Astrocyte (in vitro differentiated cells and primary cell): ENCODE measurements around the gene TMBIM4. TPM values are rescaled to one million over a fixed set of nuclear protein-coding genes. Genes with fewer than 3 reads are reported as not detected.

Source experiments
- DNase-seq: peaks from one replicate; pipeline ENCODE4 v3.0.0-alpha.2; 2010; ENCODE audit warnings: low read depth
- FAIRE-seq: peaks from 2 replicates; lab custom pipeline; 2011; peaks lifted over from hg19 to GRCh38; lab: Jason Lieb, UNC
- H2AFZ ChIP-seq: 2 replicates; pipeline ENCODE4 v1.6.0; 2012; ENCODE audit warnings: low read depth, low read length, inconsistent platforms
- H3K27ac ChIP-seq: 2 replicates; pipeline ENCODE4 v1.5.1; 2011; ENCODE audit warnings: low read depth, low read length, inconsistent platforms
- H3K27me3 ChIP-seq: 2 replicates; pipeline ENCODE4 v1.6.0; 2011; ENCODE audit warnings: low read length, inconsistent platforms; ENCODE audit not compliant: insufficient read depth
- H3K36me3 ChIP-seq: 2 replicates; pipeline ENCODE4 v1.5.1; 2011; ENCODE audit warnings: low read length, inconsistent platforms; ENCODE audit not compliant: insufficient read depth
- H3K4me1 ChIP-seq: 2 replicates; pipeline ENCODE4 v1.5.1; 2011; ENCODE audit warnings: low read length, inconsistent platforms; ENCODE audit not compliant: insufficient read depth
- H3K4me2 ChIP-seq: 2 replicates; pipeline ENCODE4 v1.6.0; 2012; ENCODE audit warnings: low read length, inconsistent platforms
- H3K4me3 ChIP-seq: 2 replicates; pipeline ENCODE4 v1.5.1; 2011; ENCODE audit warnings: low read depth, mild to moderate bottlenecking, low read length, inconsistent platforms; ENCODE audit not compliant: insufficient read depth
- H3K79me2 ChIP-seq: 2 replicates; pipeline ENCODE4 v1.6.0; 2012; ENCODE audit warnings: mild to moderate bottlenecking, low read length, inconsistent platforms; ENCODE audit not compliant: insufficient read depth
- H3K9ac ChIP-seq: 2 replicates; pipeline ENCODE4 v1.6.0; 2012; ENCODE audit warnings: mild to moderate bottlenecking, low read length, inconsistent platforms
- H3K9me3 ChIP-seq: 2 replicates; pipeline ENCODE4 v1.5.1; 2012; ENCODE audit warnings: low read depth, mild to moderate bottlenecking, low read length, inconsistent platforms; ENCODE audit not compliant: insufficient read depth
- H4K20me1 ChIP-seq: 2 replicates; pipeline ENCODE4 v1.6.0; 2012; ENCODE audit warnings: low read length, inconsistent platforms; ENCODE audit not compliant: insufficient read depth
- H3K27ac Mint-ChIP-seq: one replicate; pipeline ENCODE4 v1.8.0; 2021; ENCODE audit warnings: mild to moderate bottlenecking, mixed read lengths; ENCODE audit not compliant: unreplicated experiment
- H3K27me3 Mint-ChIP-seq: one replicate; pipeline ENCODE4 v1.8.0; 2021; ENCODE audit warnings: low read depth, mixed read lengths; ENCODE audit not compliant: unreplicated experiment
- H3K36me3 Mint-ChIP-seq: one replicate; pipeline ENCODE4 v1.8.0; 2021; ENCODE audit warnings: low read depth, mixed read lengths; ENCODE audit not compliant: unreplicated experiment
- H3K4me1 Mint-ChIP-seq: one replicate; pipeline ENCODE4 v1.8.0; 2021; ENCODE audit warnings: low read depth, mixed read lengths; ENCODE audit not compliant: unreplicated experiment
- H3K4me3 Mint-ChIP-seq: one replicate; pipeline ENCODE4 v1.8.0; 2021; ENCODE audit warnings: mild to moderate bottlenecking, moderate library complexity, mixed read lengths; ENCODE audit not compliant: unreplicated experiment
- H3K9me3 Mint-ChIP-seq: one replicate; pipeline ENCODE4 v1.8.0; 2021; ENCODE audit warnings: mild to moderate bottlenecking, mixed read lengths; ENCODE audit not compliant: unreplicated experiment
- CTCF ChIP-seq: IDR thresholded peaks from 2 replicates; pipeline ENCODE4 v1.5.1; 2011; ENCODE audit warnings: low read depth, mild to moderate bottlenecking, inconsistent platforms, low read length, moderate library complexity; ENCODE audit not compliant: insufficient read depth
- EZH2 ChIP-seq: IDR thresholded peaks from 2 replicates; pipeline ENCODE4 v1.6.1; 2012; ENCODE audit warnings: mild to moderate bottlenecking, low read length, inconsistent platforms; ENCODE audit not compliant: insufficient read depth
- total RNA-seq: library from RNA; stranded (reverse); gene quantifications from 2 replicates; pipeline ENCODE4 v1.2.1, GENCODE V29; 2021

TMBIM4 gene
- total RNA-seq, 1 donor from 2014 or later = 41.5 TPM

- no peak overlapping the region for H3K4me2 ChIP-seq
- no peak overlapping the region for H3K4me3 ChIP-seq
- H4K20me1 ChIP-seq = no peaks in the 10 kb centered on the region
- no peak overlapping the region for H2AFZ ChIP-seq
- Mint-ChIP-seq H3K27me3 (peaks cover 12% of the 10 kb centered on the region), H3K9me3 (peaks cover 8% of the 10 kb centered on the region), H3K36me3 (no peaks in the 10 kb centered on the region), H3K27ac (no peak overlapping the region), H3K4me3 (no peak overlapping the region), H3K4me1 (no peaks in the 10 kb centered on the region)
- DNase-seq (no peak), FAIRE-seq (no peak)
- H3K27ac ChIP-seq = no peak overlapping the region
- H3K27me3 ChIP-seq = no peaks in the 10 kb centered on the region
- H3K9ac ChIP-seq = no peak overlapping the region
- no peaks in the 10 kb centered on the region for H3K79me2 ChIP-seq
- no peak for TF ChIP-seq EZH2
- no peak for TF ChIP-seq CTCF
- no peaks in the 10 kb centered on the region for H3K9me3 ChIP-seq
- no peaks in the 10 kb centered on the region for H3K36me3 ChIP-seq
- H3K4me1 ChIP-seq = no peaks in the 10 kb centered on the region
These were observed 27.0 kb upstream of the TMBIM4 start for GRCh38 chr12:66196806-66197205.

DNA sequence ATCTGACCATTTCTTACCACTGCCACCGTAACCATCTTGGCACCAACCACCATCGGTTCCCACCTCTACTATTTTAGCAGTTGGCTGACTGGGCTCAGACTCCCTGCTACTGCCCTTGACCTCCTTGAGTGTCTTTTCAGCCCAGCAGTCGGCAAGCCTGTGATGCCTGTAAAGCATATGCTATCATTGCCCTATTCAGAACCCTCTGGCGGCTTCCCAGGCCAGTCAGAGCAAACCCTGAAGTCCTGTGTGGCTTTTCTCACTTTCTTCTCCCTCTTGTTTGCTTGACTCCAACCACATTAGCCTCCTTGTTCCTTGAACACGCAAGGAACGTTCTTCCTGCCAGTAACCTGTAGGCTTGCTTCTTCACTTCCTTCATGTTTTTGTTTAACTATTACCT is 25.4 kb upstream of the TMBIM4 start:
- Histone ChIP-seq H3K27ac (no peak overlapping the region), H3K4me2 (no peak overlapping the region), H3K4me1 (no peaks in the 10 kb centered on the region), H3K4me3 (no peak overlapping the region), H3K9me3 (no peaks in the 10 kb centered on the region), H3K79me2 (no peaks in the 10 kb centered on the region), H3K27me3 (no peaks in the 10 kb centered on the region), H4K20me1 (no peaks in the 10 kb centered on the region), H3K9ac (no peak overlapping the region), H2AFZ (no peak overlapping the region), H3K36me3 (no peaks in the 10 kb centered on the region)
- Mint-ChIP-seq H3K36me3 (no peaks in the 10 kb centered on the region), H3K27ac (no peak overlapping the region), H3K9me3 (peaks cover 3% of the 10 kb centered on the region), H3K4me3 (no peak overlapping the region), H3K27me3 (peaks cover 26% of the 10 kb centered on the region), H3K4me1 (no peaks in the 10 kb centered on the region)
- no peak for TF ChIP-seq EZH2
- TF ChIP-seq CTCF = no peak
- DNase-seq (no peak), FAIRE-seq (no peak)

- Mint-ChIP-seq H3K36me3 (no peaks in the 10 kb centered on the region), H3K27me3 (peaks cover 33% of the 10 kb centered on the region), H3K4me1 (no peaks in the 10 kb centered on the region), H3K9me3 (no peaks in the 10 kb centered on the region), H3K4me3 (no peak overlapping the region), H3K27ac (no peak overlapping the region)
- Histone ChIP-seq H3K4me3 (no peak overlapping the region), H3K27me3 (no peaks in the 10 kb centered on the region), H3K27ac (no peak overlapping the region), H3K9me3 (no peaks in the 10 kb centered on the region), H3K4me1 (no peaks in the 10 kb centered on the region), H3K4me2 (no peak overlapping the region), H2AFZ (no peak overlapping the region), H3K79me2 (no peaks in the 10 kb centered on the region), H4K20me1 (no peaks in the 10 kb centered on the region), H3K9ac (no peak overlapping the region), H3K36me3 (no peaks in the 10 kb centered on the region)
- no peak for DNase-seq
- FAIRE-seq = no peak
- no peak for TF ChIP-seq CTCF
- no peak for TF ChIP-seq EZH2
These were observed 24.3 kb upstream of the TMBIM4 start for GRCh38 chr12:66194122-66194521.
